GM18858 (cell line): ENCODE data around the gene NMRK1.

Experiments
- ATAC-seq: cut with Tn5 transposase; IDR thresholded peaks from one replicate; pipeline ENCODE4 v1.9.1; 2021; ENCODE audit not compliant: unreplicated experiment

NMRK1 gene

GRCh38 chr9:75102177-75102790, 14.3 kb upstream of the NMRK1 start:
- ATAC-seq: no peak

DNA sequence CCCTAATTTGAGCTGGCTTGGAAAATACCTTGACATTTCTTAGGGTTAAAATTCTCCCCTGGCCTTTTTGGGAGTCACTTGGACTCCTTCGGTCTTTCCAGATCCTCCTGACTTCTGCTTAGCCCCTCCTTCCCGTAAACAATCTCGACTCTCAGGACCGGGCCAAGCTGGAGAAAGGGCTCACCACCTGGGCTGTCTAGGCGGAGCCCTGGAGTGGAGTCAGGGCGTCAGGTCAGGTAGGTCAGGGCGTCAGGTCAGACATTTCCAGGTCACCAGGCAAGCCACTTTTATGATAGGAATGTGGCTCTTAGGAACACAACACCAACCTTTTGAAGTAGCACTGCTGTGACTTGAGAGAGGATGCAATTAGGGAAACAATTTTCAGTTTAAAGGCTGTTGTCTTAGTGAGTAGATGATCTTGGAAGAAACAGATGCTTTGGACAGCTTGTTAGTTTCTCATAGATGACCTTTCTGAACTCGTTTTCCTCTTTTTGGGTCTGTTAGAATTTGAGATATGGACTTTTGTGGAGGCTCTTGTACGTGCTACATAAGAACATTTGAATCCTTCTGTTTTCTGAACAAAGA, 13.1 kb upstream of the NMRK1 start:
- no peak for ATAC-seq

DNA sequence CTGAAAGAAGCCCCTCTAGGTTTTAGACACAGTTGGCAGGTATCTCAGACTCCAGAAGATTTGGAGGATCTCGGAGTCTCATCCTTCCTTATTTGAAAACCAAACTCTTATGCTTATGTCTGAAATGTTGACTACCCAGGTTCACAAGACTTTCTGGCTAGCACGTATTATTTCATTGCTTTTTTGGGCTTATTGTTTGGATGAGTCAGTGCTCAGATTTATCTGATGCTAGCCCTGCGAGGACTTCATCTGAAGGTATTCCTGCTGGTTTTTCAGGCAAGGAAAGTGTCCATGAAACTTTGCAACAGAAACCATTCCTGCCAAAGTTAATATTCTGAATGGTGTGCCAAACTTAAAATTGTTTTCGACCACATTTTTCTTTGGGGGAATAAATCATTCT, 8.8 kb upstream of the NMRK1 start:
- no peak for ATAC-seq

DNA sequence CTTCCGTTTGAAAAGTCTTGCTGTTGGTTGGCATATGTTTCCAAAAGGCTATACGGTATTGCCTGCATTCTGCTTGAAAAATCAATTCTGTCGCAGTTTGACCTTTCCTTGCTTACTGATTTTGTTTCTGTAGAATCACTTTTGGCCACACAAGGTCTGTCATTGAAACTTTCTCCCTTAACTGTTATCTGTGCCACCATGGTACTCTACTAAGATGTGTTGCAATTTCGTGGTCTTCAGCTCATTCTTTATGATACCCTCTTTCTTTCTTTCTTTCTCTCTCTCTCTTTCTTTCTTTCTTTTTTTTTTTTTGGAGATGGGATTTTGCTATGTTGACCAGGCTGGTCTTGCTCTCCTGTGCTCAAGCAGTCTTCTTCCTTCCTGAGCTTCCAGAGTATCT, 4.8 kb upstream of the NMRK1 start:
- ATAC-seq: no peak

GRCh38 chr9:75090579-75090978, 2.6 kb upstream of the NMRK1 start:
- ATAC-seq: no peak

- no peak for ATAC-seq
Observed at GRCh38 chr9:75089373-75089766, 1.4 kb upstream of the NMRK1 start.

- ATAC-seq: peak; percentile 28
Observed at GRCh38 chr9:75088646-75089372, 854 bp upstream of the NMRK1 start.

GRCh38 chr9:75087289-75087823, 599 bp downstream of the NMRK1 start:
- peak; percentile 30 for ATAC-seq

DNA sequence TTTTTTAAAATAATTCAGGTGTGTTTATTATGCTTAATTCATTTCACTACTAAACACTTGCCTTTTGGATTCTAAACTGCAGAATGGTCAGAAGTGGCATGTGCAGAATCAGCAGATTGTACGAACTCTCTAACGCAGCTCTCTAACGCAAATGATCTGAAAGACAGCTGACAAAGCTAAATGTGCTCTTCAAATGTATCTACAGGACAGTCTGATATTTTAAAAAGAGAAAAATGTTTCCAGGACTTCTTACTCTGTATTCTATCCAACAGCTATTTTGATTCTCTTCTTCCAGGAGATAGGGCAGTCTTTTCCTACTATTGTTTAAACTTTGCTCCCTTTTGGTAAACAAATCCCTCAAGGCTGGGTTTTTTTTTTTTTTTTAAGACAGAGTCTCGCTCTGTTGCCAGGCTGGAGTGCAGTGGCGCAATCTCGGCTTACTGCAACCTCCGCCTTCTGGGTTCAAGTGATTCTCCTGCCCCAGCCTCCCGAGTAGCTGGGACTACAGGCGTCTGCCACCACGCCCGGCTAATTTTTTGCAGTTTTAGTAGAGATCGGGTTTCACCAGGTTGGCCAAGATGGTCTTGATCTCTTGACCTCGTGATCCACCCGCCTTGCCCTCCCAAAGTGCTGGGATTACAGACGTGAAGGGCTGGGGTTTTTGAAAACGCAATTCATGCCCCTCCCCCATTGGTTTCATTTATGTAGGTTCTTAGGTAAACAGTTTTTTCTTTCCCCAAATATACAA, 1.2 kb downstream of the NMRK1 start:
- no peak for ATAC-seq

- no peak for ATAC-seq
Observed at GRCh38 chr9:75085640-75086039, 2.3 kb downstream of the NMRK1 start.

- no peak for ATAC-seq
Observed at GRCh38 chr9:75084081-75084672, 3.8 kb downstream of the NMRK1 start.

DNA sequence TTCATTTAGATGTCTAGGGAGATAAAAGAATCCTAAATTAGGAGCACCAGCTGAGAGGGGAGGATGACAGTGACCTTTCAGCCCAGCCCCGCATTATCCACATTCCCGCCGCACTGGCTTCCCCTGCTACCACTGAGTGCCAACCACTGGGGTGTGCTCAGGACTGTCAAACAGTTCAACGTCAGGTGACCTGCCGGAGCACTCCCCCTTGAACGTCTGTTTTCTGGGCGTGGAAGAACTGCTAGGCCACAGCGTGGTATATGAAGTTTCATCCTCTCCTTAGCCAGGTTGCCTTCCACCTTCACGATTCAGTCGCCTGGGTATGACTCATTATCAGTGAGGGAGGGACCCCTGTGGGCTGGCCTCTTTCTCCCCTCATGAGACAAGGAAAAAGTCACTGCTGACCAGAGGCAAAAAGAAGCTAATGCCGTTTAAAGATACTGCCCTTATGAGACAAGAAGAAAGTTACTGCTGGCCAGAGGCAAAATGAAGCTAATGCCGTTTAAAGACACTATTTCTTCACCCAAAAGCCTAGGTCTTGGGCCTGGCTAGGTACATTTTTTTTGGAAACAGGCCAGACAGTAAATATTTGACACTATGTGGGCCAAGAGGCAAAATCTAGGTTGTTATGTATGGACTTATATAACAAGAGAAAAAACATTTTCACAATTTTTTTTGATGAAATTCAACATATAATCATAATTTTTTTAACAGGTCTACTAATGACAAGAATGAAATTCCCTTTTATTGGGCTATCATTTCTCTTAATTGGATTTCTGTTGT, 4.6 kb downstream of the NMRK1 start:
- no peak for ATAC-seq

- no peak for ATAC-seq
Observed at GRCh38 chr9:75081632-75082031, 6.3 kb downstream of the NMRK1 start.

DNA sequence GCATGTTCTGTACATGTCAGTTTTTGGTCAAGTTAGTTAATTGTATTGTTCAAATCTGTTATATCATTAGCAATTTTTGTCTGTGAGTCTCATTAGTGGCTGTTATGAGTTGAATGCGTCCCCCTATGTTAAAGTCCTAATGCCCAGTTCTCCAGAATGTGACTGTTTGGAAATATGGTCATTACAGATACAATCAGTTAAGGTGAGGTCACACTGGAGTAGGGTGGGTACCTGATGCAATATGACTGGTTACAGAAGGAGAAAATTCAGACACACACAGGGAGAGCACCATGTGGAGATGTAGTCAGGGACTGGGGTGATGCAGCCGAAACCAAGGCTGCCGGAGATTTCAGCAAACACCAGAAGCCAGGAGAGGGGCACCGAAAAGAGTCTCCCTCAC, 15.1 kb downstream of the NMRK1 start:
- no peak for ATAC-seq

GRCh38 chr9:75071530-75072122, 16.3 kb downstream of the NMRK1 start:
- peak; percentile 71 for ATAC-seq

DNA sequence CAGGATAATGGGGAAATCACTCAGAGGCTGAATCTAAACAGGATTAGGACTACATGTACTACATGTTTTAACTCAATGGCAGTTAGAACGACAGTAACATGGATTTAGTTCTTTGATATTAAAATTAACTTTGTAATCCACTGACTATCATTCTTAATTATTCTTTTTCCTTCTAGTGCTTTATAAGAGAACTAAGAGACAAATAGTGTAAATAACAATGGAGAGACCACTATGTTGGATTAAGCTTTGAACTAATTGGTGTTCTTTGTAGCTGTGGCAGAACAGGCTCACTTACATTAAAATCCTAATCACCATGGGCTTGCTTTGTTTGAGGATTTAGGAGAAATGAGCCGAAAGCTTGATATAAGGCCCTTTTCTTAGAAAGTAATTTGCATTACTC, 18.8 kb downstream of the NMRK1 start:
- no peak for ATAC-seq

DNA sequence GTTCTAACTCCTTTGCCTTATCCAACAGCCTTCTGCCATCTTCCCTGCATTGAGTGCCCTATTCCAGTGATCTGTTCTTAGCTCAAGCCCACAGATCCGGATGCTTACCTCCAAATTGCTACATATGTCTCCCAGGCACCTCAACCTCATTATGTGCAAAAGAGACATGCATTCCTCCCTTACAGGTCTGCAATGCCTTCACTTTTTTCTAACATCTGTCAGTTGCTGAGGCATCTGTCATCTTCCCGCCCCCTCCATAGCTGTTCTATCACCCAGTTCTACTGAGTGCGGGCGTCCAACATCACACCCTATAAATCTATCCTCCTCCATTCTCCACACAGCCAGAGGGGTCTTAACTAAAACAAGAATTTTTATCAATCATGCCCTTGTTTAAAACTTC, 20.1 kb downstream of the NMRK1 start:
- ATAC-seq: no peak

DNA sequence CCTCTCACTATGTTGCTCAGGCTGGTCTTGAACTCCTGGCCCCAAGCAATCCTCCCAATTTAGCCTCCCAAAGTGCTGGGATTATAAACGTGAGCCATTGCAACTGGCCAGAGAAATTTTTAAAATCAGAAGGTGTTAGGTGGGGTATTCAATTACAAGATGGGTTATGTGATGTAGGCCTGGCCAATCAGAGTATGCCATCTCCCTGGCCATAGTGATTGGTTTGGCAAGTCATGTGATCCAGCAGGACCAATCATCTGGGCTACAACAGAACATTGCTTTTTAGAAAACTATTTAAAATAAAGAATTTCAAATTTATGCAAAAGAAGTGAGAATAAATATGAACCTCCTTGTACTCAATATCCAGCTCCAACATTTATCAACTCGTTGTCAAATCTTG, 22.4 kb downstream of the NMRK1 start:
- ATAC-seq: no peak

DNA sequence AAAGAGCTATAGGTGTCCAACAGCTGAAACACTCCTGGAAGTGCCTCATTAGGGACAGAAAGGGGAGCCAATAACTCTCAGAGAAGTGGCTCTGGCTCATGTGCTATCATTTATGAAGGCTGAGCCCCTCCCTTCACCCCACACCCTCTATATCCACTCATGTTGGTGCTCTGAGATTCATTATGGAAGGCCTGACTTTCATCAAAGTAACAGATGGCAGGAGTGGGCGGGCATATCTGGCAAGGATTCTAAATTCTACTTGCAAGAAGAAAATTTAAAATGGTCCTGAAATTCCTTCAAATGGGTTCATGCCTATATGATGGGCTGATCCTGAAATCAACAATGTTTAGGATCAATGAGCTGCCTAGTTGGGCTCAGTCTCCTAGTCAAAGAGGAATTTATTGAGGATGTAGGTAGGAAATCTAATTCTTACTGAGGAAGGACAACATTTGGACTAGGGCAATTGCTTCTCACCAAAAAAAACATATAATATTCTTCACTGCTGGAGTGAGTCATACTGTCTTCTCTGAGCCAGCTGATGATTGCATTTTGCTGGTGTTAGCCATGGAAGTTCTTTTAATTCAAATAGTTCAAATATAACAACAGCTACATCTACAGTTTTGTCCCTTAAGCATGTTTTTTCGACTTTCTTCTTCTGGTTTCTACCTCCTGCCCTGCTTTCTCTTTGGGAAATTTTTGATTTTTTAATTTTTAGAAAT, 23.5 kb downstream of the NMRK1 start:
- no peak for ATAC-seq
